Measurements from ENCODE around the gene NPFFR2. TPM values are rescaled to one million over a fixed set of nuclear protein-coding genes. Genes with fewer than 3 reads are reported as not detected.
A peak's percentile ranks its signal among the peaks of the same experiment; 100 is the strongest.
"Not testable (repeated sequence)": the region's sequence is repeated elsewhere in the genome, so short reads cannot be mapped to it uniquely, and the experiment has no call there.

The NPFFR2 gene
- total RNA-seq, 6 experiments from 2014 or later: not detected

GRCh38 chr4:72077346-72077745 lies 45.5 kb downstream of the NPFFR2 start:
- ATAC-seq (no peak), DNase-seq (no peak)
- no peaks in the 10 kb centered on the region for H3K36me3 ChIP-seq
- intact Hi-C loops (cut with DNase I): no loop called here
- WGBS (ENCODE audit: insufficient coverage, low coverage, low lambda C conversion rate, missing lambda C conversion rate): 44% methylated on average over 2 of the region's 2 CpGs
- no peak overlapping the region for H3K27ac ChIP-seq
- no peak overlapping the region for H3K4me3 ChIP-seq
- no peaks in the 10 kb centered on the region for H3K27me3 ChIP-seq
- H3K9me3 ChIP-seq: no peaks in the 10 kb centered on the region
- H3K4me1 ChIP-seq: no peaks in the 10 kb centered on the region
- TF ChIP-seq CTCF (IDR thresholded peaks at IDR 0.05) (no peak), POLR2A (IDR thresholded peaks at IDR 0.05) (no peak)

- peak in 1 of 3 donors; percentile 49 for DNase-seq
- Histone ChIP-seq H3K36me3 (no peaks in the 10 kb centered on the region), H3K4me1 (no peaks in the 10 kb centered on the region), H3K27me3 (no peaks in the 10 kb centered on the region), H3K27ac (no peak overlapping the region), H3K4me3 (no peak overlapping the region), H3K9me3 (no peaks in the 10 kb centered on the region)
- TF ChIP-seq POLR2A (IDR thresholded peaks at IDR 0.05) (no peak), CTCF (IDR thresholded peaks at IDR 0.05) (no peak)
- intact Hi-C loops (cut with DNase I): no loop called here
- 2% methylated on average over 3 of the region's 3 CpGs for WGBS (ENCODE audit: insufficient coverage, low coverage, low lambda C conversion rate, missing lambda C conversion rate)
- ATAC-seq: peak; percentile 96 to 99 (median 99)
Measured at GRCh38 chr4:72084587-72085011, 52.8 kb downstream of the NPFFR2 start.

GRCh38 chr4:72090606-72091005 lies 58.8 kb downstream of the NPFFR2 start:
- H3K9me3 ChIP-seq; H3K27ac ChIP-seq; ATAC-seq; H3K4me3 ChIP-seq; H3K4me1 ChIP-seq; H3K27me3 ChIP-seq; DNase-seq; intact Hi-C loops (cut with DNase I); H3K36me3 ChIP-seq: not testable (repeated sequence)
- 81% methylated on average over 2 of the region's 2 CpGs for WGBS (ENCODE audit: insufficient coverage, low coverage, low lambda C conversion rate, missing lambda C conversion rate)

- no peak for DNase-seq
- no peak for ATAC-seq
- Histone ChIP-seq H3K27ac (no peak overlapping the region), H3K4me3 (no peak overlapping the region), H3K27me3 (no peaks in the 10 kb centered on the region), H3K9me3 (no peaks in the 10 kb centered on the region), H3K4me1 (no peaks in the 10 kb centered on the region), H3K36me3 (no peaks in the 10 kb centered on the region)
- WGBS (ENCODE audit: insufficient coverage, low coverage, low lambda C conversion rate, missing lambda C conversion rate): 100% methylated on average over 2 of the region's 5 CpGs
- no peak for TF ChIP-seq POLR2A (IDR thresholded peaks at IDR 0.05)
- TF ChIP-seq CTCF (IDR thresholded peaks at IDR 0.05): no peak
- intact Hi-C loops (cut with DNase I): no loop called here
Measured at GRCh38 chr4:72094059-72094797, 62.4 kb downstream of the NPFFR2 start.

- intact Hi-C loops (cut with DNase I): no loop called here
- Histone ChIP-seq H3K36me3 (no peaks in the 10 kb centered on the region), H3K27ac (no peak overlapping the region), H3K4me1 (no peaks in the 10 kb centered on the region), H3K4me3 (no peak overlapping the region), H3K27me3 (no peaks in the 10 kb centered on the region), H3K9me3 (no peaks in the 10 kb centered on the region)
- DNase-seq (no peak), ATAC-seq (no peak)
- no peak for TF ChIP-seq CTCF (IDR thresholded peaks at IDR 0.05)
- no peak for TF ChIP-seq POLR2A (IDR thresholded peaks at IDR 0.05)
Measured at GRCh38 chr4:72107456-72107855, 75.7 kb downstream of the NPFFR2 start.

Measured in right lobe of liver (tissue), 6 donors.